Measurements from ENCODE around the gene ZNF830.
"Not testable (repeated sequence)": the region's sequence is repeated elsewhere in the genome, so short reads cannot be mapped to it uniquely, and the experiment has no call there.

The ZNF830 gene

DNA sequence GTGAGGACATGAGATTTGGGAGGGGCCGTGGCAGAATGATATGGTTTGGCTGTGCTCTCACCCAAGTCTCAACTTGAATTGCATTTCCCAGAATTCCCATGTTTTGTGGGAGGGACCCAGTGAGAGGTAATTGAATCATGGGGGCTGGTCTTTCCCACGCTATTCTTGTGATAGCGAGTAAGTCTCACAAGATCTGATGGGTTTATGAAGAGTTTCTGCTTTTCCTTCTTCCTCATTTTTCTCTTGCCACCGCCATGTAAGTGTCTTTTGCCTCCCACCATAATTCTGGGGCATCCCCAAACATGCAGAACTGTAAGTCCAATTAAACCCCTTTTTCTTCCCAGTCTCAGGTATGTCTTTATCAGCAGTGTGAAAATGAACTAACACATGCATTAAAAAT is 40.7 kb upstream of the ZNF830 start:
- Histone ChIP-seq H3K4me1 (ENCODE audit: insufficient read depth, poor library complexity, severe bottlenecking) (no peaks in the 10 kb centered on the region), H3K4me3 (ENCODE audit: severe bottlenecking) (no peak overlapping the region), H3K27ac (ENCODE audit: poor library complexity, severe bottlenecking) (no peak overlapping the region), H3K36me3 (ENCODE audit: low read depth) (no peaks in the 10 kb centered on the region), H3K27me3 (ENCODE audit: insufficient read depth, poor library complexity, severe bottlenecking) (no peaks in the 10 kb centered on the region), H3K9me3 (ENCODE audit: severe bottlenecking) (no peaks in the 10 kb centered on the region)
- ATAC-seq (ENCODE audit: low read depth): no peak
- TF ChIP-seq, protein P1, sequence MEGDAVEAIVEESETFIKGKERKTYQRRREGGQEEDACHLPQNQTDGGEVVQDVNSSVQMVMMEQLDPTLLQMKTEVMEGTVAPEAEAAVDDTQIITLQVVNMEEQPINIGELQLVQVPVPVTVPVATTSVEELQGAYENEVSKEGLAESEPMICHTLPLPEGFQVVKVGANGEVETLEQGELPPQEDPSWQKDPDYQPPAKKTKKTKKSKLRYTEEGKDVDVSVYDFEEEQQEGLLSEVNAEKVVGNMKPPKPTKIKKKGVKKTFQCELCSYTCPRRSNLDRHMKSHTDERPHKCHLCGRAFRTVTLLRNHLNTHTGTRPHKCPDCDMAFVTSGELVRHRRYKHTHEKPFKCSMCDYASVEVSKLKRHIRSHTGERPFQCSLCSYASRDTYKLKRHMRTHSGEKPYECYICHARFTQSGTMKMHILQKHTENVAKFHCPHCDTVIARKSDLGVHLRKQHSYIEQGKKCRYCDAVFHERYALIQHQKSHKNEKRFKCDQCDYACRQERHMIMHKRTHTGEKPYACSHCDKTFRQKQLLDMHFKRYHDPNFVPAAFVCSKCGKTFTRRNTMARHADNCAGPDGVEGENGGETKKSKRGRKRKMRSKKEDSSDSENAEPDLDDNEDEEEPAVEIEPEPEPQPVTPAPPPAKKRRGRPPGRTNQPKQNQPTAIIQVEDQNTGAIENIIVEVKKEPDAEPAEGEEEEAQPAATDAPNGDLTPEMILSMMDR (IDR thresholded peaks at IDR 0.05; ENCODE audit: poor library complexity, severe bottlenecking): no peak
- no peak for DNase-seq (ENCODE audit: low spot score)

DNA sequence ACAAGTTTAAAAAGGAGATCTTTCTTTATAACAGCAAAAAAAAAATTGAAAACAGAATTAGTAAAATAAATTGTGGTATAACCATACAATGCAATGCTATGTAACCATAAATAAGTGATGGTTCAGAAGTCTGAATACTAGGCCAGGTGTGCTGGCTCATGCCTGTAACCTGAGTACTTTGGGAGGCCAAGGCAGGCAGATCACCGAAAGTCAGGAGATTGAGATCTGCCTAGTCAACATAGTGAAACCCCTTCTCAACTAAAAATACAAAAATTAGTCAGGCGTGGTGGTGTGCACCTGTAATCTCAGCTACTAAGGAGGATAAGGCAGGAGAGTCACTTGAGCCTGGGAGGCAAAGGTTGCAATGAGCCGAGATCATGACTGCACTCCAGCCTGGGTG is 34.7 kb upstream of the ZNF830 start:
- ATAC-seq (ENCODE audit: low read depth) (no peak), DNase-seq (ENCODE audit: low spot score) (no peak)
- Histone ChIP-seq H3K4me1 (ENCODE audit: insufficient read depth, poor library complexity, severe bottlenecking) (no peaks in the 10 kb centered on the region), H3K27me3 (ENCODE audit: insufficient read depth, poor library complexity, severe bottlenecking) (no peaks in the 10 kb centered on the region), H3K36me3 (ENCODE audit: low read depth) (no peaks in the 10 kb centered on the region), H3K4me3 (ENCODE audit: severe bottlenecking) (no peak overlapping the region), H3K9me3 (ENCODE audit: severe bottlenecking) (no peaks in the 10 kb centered on the region), H3K27ac (ENCODE audit: poor library complexity, severe bottlenecking) (no peak overlapping the region)
- TF ChIP-seq, protein P1 (IDR thresholded peaks at IDR 0.05; ENCODE audit: poor library complexity, severe bottlenecking): no peak

DNA sequence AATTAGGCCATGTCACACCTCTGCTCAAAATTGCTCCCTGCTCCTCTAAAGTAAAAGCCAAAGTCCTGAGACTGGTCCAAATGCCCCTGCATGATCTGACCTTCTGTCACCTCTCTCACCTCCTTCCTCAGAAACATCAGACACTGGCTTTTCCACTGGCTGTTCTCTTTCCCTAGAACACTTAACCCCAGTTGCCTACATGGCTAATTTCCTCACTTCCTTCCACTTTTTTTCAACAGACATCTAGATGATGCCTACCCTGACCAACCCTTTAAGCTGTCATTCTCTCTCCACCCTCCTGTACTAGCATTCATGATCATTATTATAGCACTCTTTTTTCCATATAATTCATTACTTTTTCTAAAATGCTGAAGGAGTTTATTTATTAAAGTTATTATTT is 31.1 kb upstream of the ZNF830 start:
- Histone ChIP-seq H3K36me3 (ENCODE audit: low read depth) (no peaks in the 10 kb centered on the region), H3K4me1 (ENCODE audit: insufficient read depth, poor library complexity, severe bottlenecking) (no peaks in the 10 kb centered on the region), H3K27me3 (ENCODE audit: insufficient read depth, poor library complexity, severe bottlenecking) (no peaks in the 10 kb centered on the region), H3K9me3 (ENCODE audit: severe bottlenecking) (no peaks in the 10 kb centered on the region), H3K4me3 (ENCODE audit: severe bottlenecking) (no peak overlapping the region), H3K27ac (ENCODE audit: poor library complexity, severe bottlenecking) (no peak overlapping the region)
- ATAC-seq (ENCODE audit: low read depth) (no peak), DNase-seq (ENCODE audit: low spot score) (no peak)
- TF ChIP-seq, protein P1 (IDR thresholded peaks at IDR 0.05; ENCODE audit: poor library complexity, severe bottlenecking): no peak

DNA sequence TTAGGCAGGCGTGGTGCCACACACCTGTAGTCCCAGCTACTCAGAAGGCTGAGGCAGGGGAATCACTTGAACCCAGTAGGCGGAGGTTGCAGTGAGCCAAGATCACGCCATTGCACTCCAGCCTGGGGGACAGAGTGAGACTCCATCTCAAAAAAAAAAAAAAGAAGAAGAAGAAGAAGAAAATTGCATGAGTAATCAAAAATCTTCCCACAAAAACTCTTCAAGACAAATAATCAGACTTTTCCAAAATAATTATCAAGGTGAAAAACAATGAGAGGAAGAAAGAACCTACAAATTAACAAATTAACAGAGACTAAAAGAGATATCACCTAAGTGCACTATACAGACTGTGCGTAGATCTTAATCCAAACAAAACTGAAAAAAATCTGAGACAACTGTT is 10.6 kb upstream of the ZNF830 start:
- H3K4me1 ChIP-seq (ENCODE audit: insufficient read depth, poor library complexity, severe bottlenecking); H3K4me3 ChIP-seq (ENCODE audit: severe bottlenecking); H3K27me3 ChIP-seq (ENCODE audit: insufficient read depth, poor library complexity, severe bottlenecking); H3K36me3 ChIP-seq (ENCODE audit: low read depth); H3K9me3 ChIP-seq (ENCODE audit: severe bottlenecking); ATAC-seq (ENCODE audit: low read depth); DNase-seq (ENCODE audit: low spot score); H3K27ac ChIP-seq (ENCODE audit: poor library complexity, severe bottlenecking): not testable (repeated sequence)

DNA sequence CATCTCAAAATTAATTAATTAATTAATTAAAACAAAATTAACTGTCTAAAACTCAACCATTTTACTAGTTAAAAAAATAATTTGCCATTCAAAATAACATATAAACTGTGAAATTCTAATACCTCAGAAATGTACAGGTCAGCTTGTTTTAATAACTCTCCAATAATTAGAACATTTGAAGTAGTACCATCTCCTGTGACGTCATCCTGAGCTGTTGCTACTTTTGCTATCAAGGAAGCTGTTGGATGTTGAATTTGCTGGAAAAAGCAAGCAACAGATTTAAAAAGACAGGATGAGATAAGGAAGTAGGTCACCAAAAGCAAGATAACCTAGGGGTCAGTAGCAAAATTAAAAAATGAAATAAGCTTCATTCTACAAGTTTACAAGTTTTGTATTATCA is 2.9 kb upstream of the ZNF830 start:
- DNase-seq (ENCODE audit: low spot score) (no peak), ATAC-seq (ENCODE audit: low read depth) (no peak)
- H3K27me3 ChIP-seq (ENCODE audit: insufficient read depth, poor library complexity, severe bottlenecking): no peaks in the 10 kb centered on the region
- H3K9me3 ChIP-seq (ENCODE audit: severe bottlenecking): no peaks in the 10 kb centered on the region
- H3K27ac ChIP-seq (ENCODE audit: poor library complexity, severe bottlenecking): no peak overlapping the region
- H3K36me3 ChIP-seq (ENCODE audit: low read depth): peaks cover 9% of the 10 kb centered on the region
- H3K4me1 ChIP-seq (ENCODE audit: insufficient read depth, poor library complexity, severe bottlenecking): peaks cover 13% of the 10 kb centered on the region
- no peak overlapping the region for H3K4me3 ChIP-seq (ENCODE audit: severe bottlenecking)
- TF ChIP-seq, protein P1 (IDR thresholded peaks at IDR 0.05; ENCODE audit: poor library complexity, severe bottlenecking): no peak
